HEK293 (cell line): ENCODE data around the gene GOLGA6L10.
"Not testable (repeated sequence)": the region's sequence is repeated elsewhere in the genome, so short reads cannot be mapped to it uniquely, and the experiment has no call there.

Experiments
- BCL11A ChIP-seq: fragments of 450-650 bp; formaldehyde crosslinking; IDR thresholded peaks from 2 replicates; pipeline ENCODE4 v1.5.1; 2016; ENCODE audit warnings: low read depth, missing biosample characterization, missing genetic modification characterization
- CTCF ChIP-seq: fragments of 450-650 bp; formaldehyde crosslinking; IDR thresholded peaks from 2 replicates; pipeline ENCODE4 v1.5.1; 2016; ENCODE audit warnings: missing biosample characterization, missing genetic modification characterization
- GLIS2 ChIP-seq: fragments of 450-650 bp; formaldehyde crosslinking; IDR thresholded peaks from 2 replicates; pipeline ENCODE4 v1.5.1; 2016; ENCODE audit warnings: missing biosample characterization, missing genetic modification characterization
- RBAK ChIP-seq: fragments of 450-650 bp; formaldehyde crosslinking; IDR thresholded peaks from 2 replicates; pipeline ENCODE4 v1.5.1; 2016; ENCODE audit warnings: missing biosample characterization, missing genetic modification characterization
- REST ChIP-seq: fragments of 450-650 bp; formaldehyde crosslinking; IDR thresholded peaks from 2 replicates; pipeline ENCODE4 v1.5.1; 2016; ENCODE audit warnings: missing biosample characterization, missing genetic modification characterization
- SALL2 ChIP-seq: fragments of 450-650 bp; formaldehyde crosslinking; IDR thresholded peaks from 2 replicates; pipeline ENCODE4 v1.5.0; 2017; ENCODE audit warnings: missing biosample characterization, mild to moderate bottlenecking, missing genetic modification characterization, borderline replicate concordance
- SP7 ChIP-seq: fragments of 450-650 bp; formaldehyde crosslinking; IDR thresholded peaks from 2 replicates; pipeline ENCODE4 v1.5.1; 2016; ENCODE audit warnings: missing biosample characterization, missing genetic modification characterization
- YY1 ChIP-seq: fragments of 450-650 bp; formaldehyde crosslinking; IDR thresholded peaks from 2 replicates; pipeline ENCODE4 v1.5.1; 2018; ENCODE audit warnings: missing biosample characterization, missing genetic modification characterization
- ZBTB20 ChIP-seq: fragments of 450-650 bp; formaldehyde crosslinking; IDR thresholded peaks from 2 replicates; pipeline ENCODE4 v1.5.1; 2016; ENCODE audit warnings: missing biosample characterization, missing genetic modification characterization
- ZNF184 ChIP-seq: fragments of 450-650 bp; IDR thresholded peaks from 2 replicates; pipeline ENCODE4 v1.5.1; 2018; ENCODE audit warnings: missing biosample characterization, mild to moderate bottlenecking, missing genetic modification characterization
- ZNF211 ChIP-seq: fragments of 450-650 bp; formaldehyde crosslinking; IDR thresholded peaks from 2 replicates; pipeline ENCODE4 v1.5.1; 2016; ENCODE audit warnings: low read depth, missing biosample characterization, missing genetic modification characterization
- ZNF701 ChIP-seq: fragments of 450-650 bp; formaldehyde crosslinking; IDR thresholded peaks from 2 replicates; pipeline ENCODE4 v1.5.1; 2016; ENCODE audit warnings: missing biosample characterization, missing genetic modification characterization

DNA sequence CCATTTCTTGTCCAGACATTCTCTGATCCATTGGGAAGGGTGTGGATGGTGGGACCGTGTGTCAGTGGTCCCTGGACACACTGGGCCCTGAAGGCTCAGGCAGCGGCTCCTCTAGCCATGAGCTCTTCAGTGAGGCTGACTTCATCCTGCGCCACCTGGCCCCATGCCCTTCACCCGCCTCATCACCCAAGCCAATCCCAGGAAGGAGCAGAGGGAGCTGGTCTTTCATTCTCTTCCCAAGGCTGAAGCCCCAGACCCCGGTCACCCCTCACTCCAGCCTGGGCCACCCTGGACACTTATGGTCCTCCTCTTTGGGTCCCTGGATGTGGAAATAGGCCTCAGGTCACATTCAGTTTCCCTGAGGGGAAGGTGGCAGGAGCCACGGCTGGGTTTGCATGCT, 24.4 kb downstream of the GOLGA6L10 start:
- not testable (repeated sequence) for TF ChIP-seq ZBTB20 (tag by site-specific recombination); ZNF211 (tag by site-specific recombination); CTCF (tag by site-specific recombination); SP7 (tag by site-specific recombination); YY1 (tag by site-specific recombination); BCL11A (tag by site-specific recombination); ZNF184; ZNF701 (tag by site-specific recombination); GLIS2 (tag by site-specific recombination); REST; SALL2 (tag by site-specific recombination); RBAK
